Mesothelial cell of epicardium (in vitro differentiated cells): ENCODE results near the gene RABGAP1. TPM values are rescaled to one million over a fixed set of nuclear protein-coding genes. Genes with fewer than 3 reads are reported as not detected.

ENCODE experiments used
- DNase-seq, 2 experiments: peaks; one replicate each; pipeline ENCODE4 v3.0.0; 2021; ENCODE audit warnings: low spot score in 2 of 2; ENCODE audit not compliant: unreplicated experiment in 2 of 2
- H3K27ac Mint-ChIP-seq: 2 replicates; pipeline ENCODE4 v1.8.0; 2021; ENCODE audit warnings: mixed read lengths
- H3K27me3 Mint-ChIP-seq: 2 replicates; pipeline ENCODE4 v1.8.0; 2021; ENCODE audit warnings: low read depth, mixed read lengths
- H3K36me3 Mint-ChIP-seq: 2 replicates; pipeline ENCODE4 v1.8.0; 2021; ENCODE audit warnings: mixed read lengths
- H3K4me1 Mint-ChIP-seq: 2 replicates; pipeline ENCODE4 v1.8.0; 2021; ENCODE audit warnings: mixed read lengths
- H3K4me3 Mint-ChIP-seq: 2 replicates; pipeline ENCODE4 v1.8.0; 2021; ENCODE audit warnings: mild to moderate bottlenecking, moderate library complexity, mixed read lengths
- H3K9me3 Mint-ChIP-seq: 2 replicates; pipeline ENCODE4 v1.8.0; 2021; ENCODE audit warnings: mixed read lengths
- total RNA-seq: library from RNA; stranded (reverse); gene quantifications from 3 replicates; pipeline ENCODE4 v1.2.1, GENCODE V29; 2021
- TF ChIP-seq, protein P1 (sequence below): fragments of 200-600 bp; sonication (generic); IDR thresholded peaks from one replicate; pipeline ENCODE4 v1.5.0; 2021; ENCODE audit warnings: antibody characterized with exemption; ENCODE audit not compliant: unreplicated experiment

RABGAP1 gene
- total RNA-seq, 1 donor from 2014 or later, result 88.1 TPM

GRCh38 chr9:123149067-123149466, 208.2 kb downstream of the RABGAP1 start:
- H3K4me3 Mint-ChIP-seq, result no peak overlapping the region
- H3K27ac Mint-ChIP-seq, result peak overlapping the region; percentile 80

DNA sequence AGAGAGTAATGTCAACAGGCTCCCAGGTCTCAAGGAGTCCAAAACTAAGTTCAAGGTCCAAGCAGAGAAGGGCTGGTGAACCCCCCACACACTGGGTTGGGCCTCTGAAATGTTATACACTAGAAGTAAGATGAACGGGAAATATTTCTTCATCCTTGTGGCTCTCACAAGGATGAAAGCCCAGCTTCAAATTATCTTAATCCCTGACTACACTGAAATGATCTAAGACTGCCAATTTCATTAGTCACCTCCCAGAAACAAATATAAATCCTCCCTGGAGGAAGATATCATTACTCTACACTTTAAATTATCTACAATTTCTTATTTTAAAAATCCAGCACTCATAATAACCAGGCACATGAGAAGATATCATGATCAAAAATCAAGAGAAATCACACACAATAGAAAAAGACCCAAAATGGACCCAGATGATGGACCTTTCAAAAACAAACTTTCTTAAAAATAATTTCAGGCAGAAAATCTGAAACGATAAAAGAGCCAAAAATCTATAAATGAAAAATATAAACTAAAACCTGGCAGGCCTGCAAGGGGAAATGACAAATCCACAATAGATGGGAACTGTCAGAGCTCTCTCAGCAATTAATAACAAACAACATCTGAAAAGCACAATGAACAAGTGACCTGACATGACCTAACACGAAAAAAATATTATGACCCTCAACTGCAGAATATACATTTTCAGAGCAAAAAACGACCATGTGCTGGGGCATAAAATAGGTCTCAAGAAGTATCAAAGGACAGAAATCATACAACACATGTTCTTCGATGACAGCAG, 210.1 kb downstream of the RABGAP1 start:
- DNase-seq, result no peak
- Mint-ChIP-seq H3K4me3 (no peak overlapping the region), H3K9me3 (peaks cover 11% of the 10 kb centered on the region), H3K27ac (no peak overlapping the region), H3K36me3 (peaks cover 24% of the 10 kb centered on the region), H3K27me3 (no peaks in the 10 kb centered on the region), H3K4me1 (peaks cover 17% of the 10 kb centered on the region)
- TF ChIP-seq, protein P1, sequence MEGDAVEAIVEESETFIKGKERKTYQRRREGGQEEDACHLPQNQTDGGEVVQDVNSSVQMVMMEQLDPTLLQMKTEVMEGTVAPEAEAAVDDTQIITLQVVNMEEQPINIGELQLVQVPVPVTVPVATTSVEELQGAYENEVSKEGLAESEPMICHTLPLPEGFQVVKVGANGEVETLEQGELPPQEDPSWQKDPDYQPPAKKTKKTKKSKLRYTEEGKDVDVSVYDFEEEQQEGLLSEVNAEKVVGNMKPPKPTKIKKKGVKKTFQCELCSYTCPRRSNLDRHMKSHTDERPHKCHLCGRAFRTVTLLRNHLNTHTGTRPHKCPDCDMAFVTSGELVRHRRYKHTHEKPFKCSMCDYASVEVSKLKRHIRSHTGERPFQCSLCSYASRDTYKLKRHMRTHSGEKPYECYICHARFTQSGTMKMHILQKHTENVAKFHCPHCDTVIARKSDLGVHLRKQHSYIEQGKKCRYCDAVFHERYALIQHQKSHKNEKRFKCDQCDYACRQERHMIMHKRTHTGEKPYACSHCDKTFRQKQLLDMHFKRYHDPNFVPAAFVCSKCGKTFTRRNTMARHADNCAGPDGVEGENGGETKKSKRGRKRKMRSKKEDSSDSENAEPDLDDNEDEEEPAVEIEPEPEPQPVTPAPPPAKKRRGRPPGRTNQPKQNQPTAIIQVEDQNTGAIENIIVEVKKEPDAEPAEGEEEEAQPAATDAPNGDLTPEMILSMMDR, result no peak

More at GRCh38 chr9:123149067-123149466, 208.2 kb downstream of the RABGAP1 start:
- TF ChIP-seq, protein P1, result no peak
- no peaks in the 10 kb centered on the region for H3K27me3 Mint-ChIP-seq
- H3K4me1 Mint-ChIP-seq, result peaks cover 17% of the 10 kb centered on the region
- peaks cover 11% of the 10 kb centered on the region for H3K9me3 Mint-ChIP-seq
- DNase-seq, result no peak
- peaks cover 31% of the 10 kb centered on the region for H3K36me3 Mint-ChIP-seq

Other genes starting within 250 kb of the RABGAP1 start
- not detected in 3 replicates for gene OR1L4, start 217.0 kb upstream of the RABGAP1 start, total RNA-seq
- not detected in 3 replicates for gene OR1L6, start 198.7 kb upstream of the RABGAP1 start, total RNA-seq
- gene OR5C1, start 152.1 kb upstream of the RABGAP1 start, total RNA-seq, result not detected in 3 replicates
- not detected in 3 replicates for gene OR1K1, start 140.9 kb upstream of the RABGAP1 start, total RNA-seq
- gene PDCL, start 112.4 kb upstream of the RABGAP1 start, total RNA-seq, result 25.7 to 30.5 TPM (median 26.8 TPM) in 3 replicates
- 67.9 to 68.6 TPM (median 68.3 TPM) in 3 replicates for gene RC3H2, start 35.7 kb upstream of the RABGAP1 start, total RNA-seq
- 9.6 to 10.4 TPM (median 10.2 TPM) in 3 replicates for gene ZBTB6, start 27.7 kb upstream of the RABGAP1 start, total RNA-seq
- 15.7 to 16.7 TPM (median 16.2 TPM) in 3 replicates for gene ZBTB26, start 9.5 kb upstream of the RABGAP1 start, total RNA-seq
- gene GPR21, start 92.6 kb downstream of the RABGAP1 start, total RNA-seq, result 2.9 to 3.8 TPM (median 3.7 TPM) in 3 replicates